GM21367 (cell line): Measurements from ENCODE around the gene OR51A4.
"Not testable (repeated sequence)": the region's sequence is repeated elsewhere in the genome, so short reads cannot be mapped to it uniquely, and the experiment has no call there.

ENCODE experiments used
- ATAC-seq: cut with Tn5 transposase; IDR thresholded peaks from one replicate; pipeline ENCODE4 v1.9.1; 2021; ENCODE audit not compliant: unreplicated experiment

OR51A4 gene

DNA sequence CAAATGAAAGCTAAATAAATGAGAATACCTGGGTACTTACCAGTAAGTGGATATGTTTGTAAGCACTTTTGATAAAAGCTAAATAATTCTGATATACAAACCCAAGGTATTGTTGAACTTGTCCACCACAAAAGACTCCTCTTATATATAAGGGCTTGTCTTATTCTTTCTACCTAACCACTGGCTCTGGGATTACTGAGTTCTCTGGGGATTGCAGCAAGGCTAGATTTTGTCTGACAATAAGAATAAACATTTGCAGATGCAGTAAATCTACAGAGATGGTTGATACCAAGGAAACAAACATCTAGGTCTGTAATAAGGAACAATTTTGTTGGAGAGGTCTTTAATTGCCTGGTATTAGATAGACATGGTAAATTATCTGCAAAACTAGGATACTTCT lies at the start of gene OR51A4:
OR51A4 (minus strand) TSS at position 101 of the 400 bp plus-strand sequence. CDS start 505 bp downstream, outside the sequence.
- ATAC-seq = no peak

DNA sequence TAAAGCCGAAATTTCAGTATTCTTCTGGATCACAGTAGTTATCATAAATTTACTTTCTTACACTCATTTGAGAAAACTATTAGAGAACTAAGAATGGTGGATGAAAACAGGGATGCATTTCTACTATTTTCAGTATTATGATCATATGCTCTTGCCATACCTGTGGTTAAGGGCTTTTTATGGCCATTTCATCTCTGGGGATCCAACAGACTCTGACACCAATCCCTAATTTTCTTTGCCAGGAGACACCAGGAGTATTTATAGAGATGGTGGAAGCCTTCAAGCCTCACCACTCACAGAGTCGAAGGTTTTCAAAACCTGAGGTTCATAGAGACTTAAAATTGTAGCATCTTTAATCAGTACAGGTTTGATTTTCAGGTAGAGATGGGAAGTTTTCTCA lies 47.1 kb upstream of the OR51A4 start, which contains the start of gene OR51L1:
OR51L1 (plus strand) TSS at position 301 of the 400 bp plus-strand sequence. CDS start 4,132 bp downstream, outside the sequence.
- no peak for ATAC-seq

- ATAC-seq = no peak
These were observed 43.7 kb upstream of the OR51A4 start for GRCh38 chr11:4991060-4991459.

DNA sequence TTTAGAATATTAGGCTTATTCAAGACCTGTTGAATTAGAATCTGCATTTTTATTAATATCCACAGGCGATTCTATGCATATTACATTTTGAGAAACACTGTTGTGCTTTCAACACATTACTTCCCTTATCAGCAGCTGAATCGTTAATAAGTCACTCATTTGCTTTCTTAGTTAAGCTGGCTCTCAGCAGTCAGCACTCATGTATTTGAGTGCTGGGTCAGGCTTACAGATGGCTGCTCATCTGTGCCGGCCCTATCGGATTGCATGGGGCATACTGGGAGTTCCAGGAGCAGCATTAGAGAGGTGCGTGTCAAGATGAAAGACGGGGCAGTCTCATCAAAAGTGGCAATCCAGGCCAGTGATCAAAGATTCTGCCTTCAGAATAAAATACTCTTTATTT lies 36.4 kb upstream of the OR51A4 start:
- ATAC-seq = no peak

DNA sequence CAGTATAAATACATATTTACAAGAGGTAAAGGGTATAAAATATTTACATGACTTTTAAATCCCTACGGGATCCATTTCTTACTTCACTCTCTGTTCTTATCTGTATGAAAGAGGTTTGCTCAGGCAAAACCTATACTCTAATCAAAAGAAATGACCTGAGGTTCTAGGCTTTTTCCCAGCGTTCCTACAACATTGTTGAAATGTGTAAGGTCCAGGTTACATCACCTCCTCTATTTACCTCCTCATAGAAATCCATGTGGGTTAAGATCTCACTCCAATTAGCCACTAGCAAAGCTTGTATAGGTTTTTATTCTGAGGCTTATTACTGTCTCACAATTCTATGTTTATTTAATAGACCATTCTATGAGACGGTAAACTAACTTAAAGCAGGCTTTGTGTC lies 35.3 kb upstream of the OR51A4 start:
- ATAC-seq = no peak

GRCh38 chr11:4979036-4979435 lies 31.6 kb upstream of the OR51A4 start:
- no peak for ATAC-seq

DNA sequence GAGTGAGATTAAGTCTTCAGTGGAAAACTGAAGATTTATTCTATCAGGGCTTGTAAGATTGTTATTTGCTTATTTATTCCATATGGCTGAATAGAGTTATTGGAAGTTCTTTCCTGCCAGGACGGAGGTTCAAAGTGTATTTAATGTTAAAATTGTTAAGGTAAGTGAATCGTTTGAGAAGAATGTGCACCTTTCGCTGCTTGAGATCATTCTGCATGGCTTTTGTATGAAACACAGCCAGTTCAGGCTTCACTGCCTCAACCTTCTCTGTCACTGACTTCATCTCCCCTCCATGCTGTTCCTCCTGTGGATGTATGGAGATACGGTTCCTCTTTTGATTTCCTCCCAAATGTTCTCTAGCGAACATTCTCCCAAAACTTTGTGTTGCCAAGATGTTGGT lies 28.0 kb upstream of the OR51A4 start:
- ATAC-seq = no peak

GRCh38 chr11:4962816-4963215 lies 15.4 kb upstream of the OR51A4 start:
- ATAC-seq = no peak

- no peak for ATAC-seq
These were observed 13.5 kb upstream of the OR51A4 start for GRCh38 chr11:4960877-4961276.

GRCh38 chr11:4957396-4957795 lies 10.0 kb upstream of the OR51A4 start:
- ATAC-seq = no peak

DNA sequence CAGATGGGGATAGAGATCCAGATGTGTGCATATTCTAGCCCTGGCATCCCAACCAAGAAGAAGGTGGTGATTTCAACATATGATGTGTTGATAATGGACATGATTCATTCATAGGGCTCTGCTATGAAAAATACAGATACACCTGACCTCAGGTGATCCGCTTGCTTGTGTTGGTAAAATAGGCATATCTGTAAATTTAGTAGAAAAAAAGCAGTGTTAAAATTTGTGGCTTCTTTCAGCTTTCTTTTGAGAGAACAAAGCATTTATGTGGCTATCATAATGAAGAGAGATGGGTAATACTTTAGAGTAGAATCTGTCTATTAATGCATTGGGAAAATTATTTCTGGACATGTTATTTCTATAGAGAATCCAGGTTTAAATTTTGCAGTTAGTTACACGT lies 8.2 kb upstream of the OR51A4 start, which contains the start of gene OR51A2:
OR51A2 (minus strand) TSS at position 101 of the 400 bp plus-strand sequence; CDS start at position 101, 0 bp downstream.
- not testable (repeated sequence) for ATAC-seq

GRCh38 chr11:4936745-4937144 lies 10.7 kb downstream of the OR51A4 start:
- ATAC-seq = no peak

DNA sequence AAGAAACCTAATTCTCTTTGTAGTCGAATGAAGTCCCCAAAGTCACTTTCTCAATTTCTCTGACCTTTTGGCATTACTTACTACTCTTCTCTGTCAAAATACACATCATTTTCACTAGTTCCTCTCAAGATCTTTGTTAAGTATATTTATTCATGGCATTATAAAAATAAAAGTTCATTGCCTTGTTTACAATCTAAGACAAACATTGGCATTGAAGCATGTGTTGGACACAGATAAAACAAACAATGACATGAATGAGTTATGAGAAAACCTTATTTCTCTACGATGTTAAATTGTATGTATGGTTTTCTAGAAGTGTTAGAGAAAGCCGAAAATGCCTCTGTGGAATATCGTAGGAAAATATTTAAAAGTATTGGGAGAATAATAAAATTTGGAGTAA lies 14.7 kb downstream of the OR51A4 start:
- no peak for ATAC-seq

GRCh38 chr11:4926608-4927007 lies 20.8 kb downstream of the OR51A4 start:
- ATAC-seq = no peak

- ATAC-seq = no peak
These were observed 23.2 kb downstream of the OR51A4 start, which contains the start of gene OR51G1 for GRCh38 chr11:4924239-4924638. OR51G1 (minus strand) TSS chr11:4924339; CDS start chr11:4924339, 0 bp downstream.

GRCh38 chr11:4922304-4922703 lies 25.1 kb downstream of the OR51A4 start:
- ATAC-seq = no peak

- no peak for ATAC-seq
These were observed 25.6 kb downstream of the OR51A4 start for GRCh38 chr11:4921796-4922195.

DNA sequence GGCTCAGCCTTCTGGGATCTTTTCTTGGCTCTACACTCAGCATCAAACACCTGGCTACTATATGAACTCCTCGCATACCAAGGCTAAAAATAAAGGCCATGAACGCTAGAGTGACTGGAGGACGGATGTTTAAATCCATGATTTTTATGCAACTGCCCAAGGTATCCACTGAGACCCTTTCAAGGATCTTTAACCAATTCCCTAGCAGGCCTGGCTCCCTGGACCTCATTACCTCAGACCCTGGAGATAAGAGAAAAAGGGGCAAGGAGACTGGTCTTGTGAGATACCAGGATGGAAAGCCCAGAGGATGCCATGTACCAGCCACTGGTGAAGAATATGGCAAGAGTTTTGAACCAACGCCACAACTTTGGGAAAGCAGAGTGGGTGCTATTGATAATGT lies 28.2 kb downstream of the OR51A4 start, which contains the start of gene OR51G2:
OR51G2 (minus strand) TSS at position 101 of the 400 bp plus-strand sequence. CDS start 3,687 bp downstream, outside the sequence.
- ATAC-seq = no peak

DNA sequence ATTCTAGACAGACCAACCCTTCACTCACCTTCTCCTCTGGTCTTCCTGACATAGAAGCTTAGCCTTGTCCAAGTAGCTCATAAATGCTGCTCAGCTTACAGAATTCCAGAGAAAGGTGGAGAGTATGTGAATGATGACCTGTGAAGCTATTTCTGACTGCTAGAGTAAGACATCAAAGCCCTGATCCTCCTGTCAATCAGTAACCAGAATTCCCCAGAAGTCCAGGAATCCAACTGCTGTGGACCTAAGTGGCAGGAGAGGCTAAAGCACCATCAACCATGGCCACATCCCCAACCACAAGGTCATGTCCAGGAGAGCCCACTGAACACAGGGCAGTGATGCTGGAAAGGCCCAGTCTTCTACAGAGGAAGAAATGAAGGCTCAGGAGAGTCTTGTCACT lies 30.8 kb downstream of the OR51A4 start:
- ATAC-seq = no peak

GRCh38 chr11:4903484-4903883 lies 43.9 kb downstream of the OR51A4 start, which contains the start of gene OR51A7:
OR51A7 (plus strand) TSS chr11:4903783; CDS start chr11:4907370, 3,587 bp downstream.
- no peak for ATAC-seq
